Progenitor cell of endocrine pancreas (in vitro differentiated cells): Measurements from ENCODE around the gene IQGAP2. TPM values are rescaled to one million over a fixed set of nuclear protein-coding genes. Genes with fewer than 3 reads are reported as not detected.

Experiments
- DNase-seq: peaks from one replicate; pipeline ENCODE4 v3.0.0; 2021; ENCODE audit warnings: low spot score; ENCODE audit not compliant: unreplicated experiment
- H3K27ac Mint-ChIP-seq: 2 replicates; pipeline ENCODE4 v1.8.0; 2021; ENCODE audit warnings: mild to moderate bottlenecking, moderate library complexity, mixed read lengths
- H3K27me3 Mint-ChIP-seq: 2 replicates; pipeline ENCODE4 v1.8.0; 2021; ENCODE audit warnings: mixed read lengths
- H3K36me3 Mint-ChIP-seq: 2 replicates; pipeline ENCODE4 v1.8.0; 2022; ENCODE audit warnings: mixed read lengths; ENCODE audit not compliant: insufficient read depth
- H3K4me1 Mint-ChIP-seq: 2 replicates; pipeline ENCODE4 v1.8.0; 2021; ENCODE audit warnings: low read depth, mixed read lengths
- H3K4me3 Mint-ChIP-seq: 2 replicates; pipeline ENCODE4 v1.8.0; 2021; ENCODE audit warnings: low read depth, mild to moderate bottlenecking, moderate library complexity, mixed read lengths
- H3K9me3 Mint-ChIP-seq: 2 replicates; pipeline ENCODE4 v1.8.0; 2021; ENCODE audit warnings: low read depth, mixed read lengths
- total RNA-seq: library from RNA; stranded (reverse); gene quantifications from 2 replicates; pipeline ENCODE4 v1.2.1, GENCODE V29; 2021
- TF ChIP-seq, protein P1 (sequence below): fragments of 200-600 bp; sonication (generic); IDR thresholded peaks from one replicate; pipeline ENCODE4 v1.5.0; 2021; ENCODE audit warnings: antibody characterized with exemption, mild to moderate bottlenecking; ENCODE audit not compliant: unreplicated experiment

IQGAP2 gene
- total RNA-seq, 1 donor from 2014 or later, result 16.7 TPM

DNA sequence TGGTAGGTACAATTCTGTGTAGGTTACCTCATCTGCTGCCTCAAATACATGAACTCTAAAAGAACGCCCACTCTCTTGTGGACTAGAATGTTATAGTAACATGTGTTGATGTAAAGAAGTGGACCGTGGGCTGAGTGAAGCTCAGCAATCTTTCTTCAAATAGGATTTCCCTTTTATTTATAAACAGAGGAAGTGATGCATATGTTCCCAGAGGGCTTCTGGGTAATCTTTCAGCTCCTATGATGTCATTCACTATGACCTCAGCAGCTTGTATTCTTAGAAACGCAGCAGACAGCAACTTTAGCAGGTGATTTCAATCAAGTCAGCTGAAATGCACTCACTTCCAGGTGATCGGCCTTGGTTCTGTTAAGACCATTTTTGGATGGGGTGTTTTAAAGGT, 205.7 kb downstream of the IQGAP2 start:
- Mint-ChIP-seq H3K27me3 (no peaks in the 10 kb centered on the region), H3K4me1 (peaks cover 4% of the 10 kb centered on the region)

DNA sequence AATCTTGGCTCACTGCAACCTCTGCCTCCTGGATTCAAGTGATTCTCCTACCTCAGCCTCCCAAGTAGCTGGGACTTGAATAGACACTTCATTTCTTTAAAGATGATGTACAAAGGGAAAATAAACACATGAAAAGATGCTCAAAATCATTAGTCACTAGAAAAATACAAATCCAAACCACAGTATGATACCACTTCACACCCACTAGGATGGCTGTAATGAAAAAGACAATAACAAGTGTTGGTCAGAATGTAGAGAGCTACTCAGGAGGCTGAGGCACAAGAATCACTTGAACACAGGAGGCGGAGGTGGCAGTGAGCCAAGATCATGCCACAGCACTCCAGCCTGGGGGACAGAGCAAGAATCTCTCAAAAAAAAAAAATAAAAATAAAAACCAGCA, 207.1 kb downstream of the IQGAP2 start:
- no peaks in the 10 kb centered on the region for H3K36me3 Mint-ChIP-seq
- H3K9me3 Mint-ChIP-seq, result no peaks in the 10 kb centered on the region
- H3K27ac Mint-ChIP-seq, result no peak overlapping the region
- no peaks in the 10 kb centered on the region for H3K27me3 Mint-ChIP-seq
- H3K4me1 Mint-ChIP-seq, result peaks cover 4% of the 10 kb centered on the region
- TF ChIP-seq, protein P1, sequence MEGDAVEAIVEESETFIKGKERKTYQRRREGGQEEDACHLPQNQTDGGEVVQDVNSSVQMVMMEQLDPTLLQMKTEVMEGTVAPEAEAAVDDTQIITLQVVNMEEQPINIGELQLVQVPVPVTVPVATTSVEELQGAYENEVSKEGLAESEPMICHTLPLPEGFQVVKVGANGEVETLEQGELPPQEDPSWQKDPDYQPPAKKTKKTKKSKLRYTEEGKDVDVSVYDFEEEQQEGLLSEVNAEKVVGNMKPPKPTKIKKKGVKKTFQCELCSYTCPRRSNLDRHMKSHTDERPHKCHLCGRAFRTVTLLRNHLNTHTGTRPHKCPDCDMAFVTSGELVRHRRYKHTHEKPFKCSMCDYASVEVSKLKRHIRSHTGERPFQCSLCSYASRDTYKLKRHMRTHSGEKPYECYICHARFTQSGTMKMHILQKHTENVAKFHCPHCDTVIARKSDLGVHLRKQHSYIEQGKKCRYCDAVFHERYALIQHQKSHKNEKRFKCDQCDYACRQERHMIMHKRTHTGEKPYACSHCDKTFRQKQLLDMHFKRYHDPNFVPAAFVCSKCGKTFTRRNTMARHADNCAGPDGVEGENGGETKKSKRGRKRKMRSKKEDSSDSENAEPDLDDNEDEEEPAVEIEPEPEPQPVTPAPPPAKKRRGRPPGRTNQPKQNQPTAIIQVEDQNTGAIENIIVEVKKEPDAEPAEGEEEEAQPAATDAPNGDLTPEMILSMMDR, result no peak
- no peak for DNase-seq
- H3K4me3 Mint-ChIP-seq, result no peak overlapping the region

More for the DNA sequence above, 205.7 kb downstream of the IQGAP2 start:
- no peaks in the 10 kb centered on the region for H3K9me3 Mint-ChIP-seq
- no peaks in the 10 kb centered on the region for H3K36me3 Mint-ChIP-seq
- no peak for DNase-seq
- H3K4me3 Mint-ChIP-seq, result no peak overlapping the region
- H3K27ac Mint-ChIP-seq, result no peak overlapping the region
- TF ChIP-seq, protein P1, result no peak

DNA sequence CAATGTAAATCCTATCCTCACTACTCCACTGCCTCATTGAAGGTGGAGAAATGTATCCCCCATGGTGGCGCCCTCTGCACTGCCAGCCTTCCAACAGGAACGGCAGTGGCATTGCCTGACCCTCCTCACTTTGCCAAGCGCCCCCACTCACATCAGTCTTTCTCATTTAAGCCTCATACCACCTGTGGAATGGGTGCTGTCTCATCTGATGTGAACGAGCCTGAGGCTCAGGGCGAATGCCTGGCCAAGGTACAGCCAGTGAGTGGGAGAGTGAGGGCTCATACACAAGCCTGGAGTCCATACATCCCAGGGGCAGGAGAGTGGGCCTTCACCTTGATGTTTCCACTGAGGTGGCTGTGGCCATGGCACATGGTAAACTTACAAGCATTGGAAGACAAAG, 209.9 kb downstream of the IQGAP2 start:
- Mint-ChIP-seq H3K9me3 (no peaks in the 10 kb centered on the region), H3K4me3 (no peak overlapping the region), H3K4me1 (no peaks in the 10 kb centered on the region), H3K27ac (no peak overlapping the region), H3K36me3 (no peaks in the 10 kb centered on the region), H3K27me3 (no peaks in the 10 kb centered on the region)
- TF ChIP-seq, protein P1, result no peak
- DNase-seq, result no peak

DNA sequence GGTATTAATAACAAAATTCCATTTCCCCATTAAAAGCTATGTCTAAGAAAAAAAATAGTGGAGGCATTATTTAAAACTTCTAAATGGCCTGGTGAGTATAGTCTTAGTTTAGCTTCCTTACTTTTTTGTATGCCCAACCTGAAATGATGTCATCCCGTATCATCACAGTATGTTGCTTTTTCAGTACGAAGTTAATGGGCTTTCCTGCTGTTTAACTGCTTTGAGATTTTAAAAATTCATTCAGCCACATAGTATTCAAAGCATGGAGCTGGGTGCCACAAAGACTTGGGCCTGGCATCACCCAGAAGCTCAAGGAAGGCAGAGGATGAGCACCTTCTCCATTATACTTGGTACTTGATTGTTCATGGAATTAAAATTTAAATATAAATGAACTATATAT, 212.7 kb downstream of the IQGAP2 start:
- H3K9me3 Mint-ChIP-seq, result no peaks in the 10 kb centered on the region

DNA sequence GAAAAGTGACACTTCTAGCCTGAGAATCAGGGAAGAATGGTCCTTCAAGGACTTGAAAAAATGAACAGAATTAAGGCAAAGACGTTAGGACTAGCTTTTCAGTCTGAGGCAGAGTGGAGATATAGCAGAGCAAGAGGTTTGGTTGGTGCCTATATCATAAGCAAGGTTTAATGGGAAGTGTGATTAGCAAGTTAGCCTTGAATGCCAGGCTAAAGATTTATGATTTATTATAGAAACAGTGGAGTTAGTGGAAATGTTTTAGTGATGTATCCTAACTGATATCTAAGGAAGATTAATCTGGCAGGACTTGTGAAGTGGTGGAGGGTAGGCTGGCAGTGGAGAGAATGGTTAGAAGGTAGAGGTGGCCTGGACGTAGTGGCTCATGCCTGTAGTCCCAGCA, 213.1 kb downstream of the IQGAP2 start:
- TF ChIP-seq, protein P1, result no peak
- H3K27ac Mint-ChIP-seq, result no peak overlapping the region
- no peaks in the 10 kb centered on the region for H3K36me3 Mint-ChIP-seq
- no peak overlapping the region for H3K4me3 Mint-ChIP-seq
- no peaks in the 10 kb centered on the region for H3K4me1 Mint-ChIP-seq
- peaks cover 3% of the 10 kb centered on the region for H3K27me3 Mint-ChIP-seq
- DNase-seq, result no peak
- no peaks in the 10 kb centered on the region for H3K9me3 Mint-ChIP-seq

More for the DNA sequence above, 212.7 kb downstream of the IQGAP2 start:
- Mint-ChIP-seq H3K4me1 (no peaks in the 10 kb centered on the region), H3K27ac (no peak overlapping the region), H3K27me3 (peaks cover 3% of the 10 kb centered on the region), H3K4me3 (no peak overlapping the region), H3K36me3 (no peaks in the 10 kb centered on the region)
- TF ChIP-seq, protein P1, result no peak
- no peak for DNase-seq
